ENCODE data around the gene MDH1.

The MDH1 gene

DNA sequence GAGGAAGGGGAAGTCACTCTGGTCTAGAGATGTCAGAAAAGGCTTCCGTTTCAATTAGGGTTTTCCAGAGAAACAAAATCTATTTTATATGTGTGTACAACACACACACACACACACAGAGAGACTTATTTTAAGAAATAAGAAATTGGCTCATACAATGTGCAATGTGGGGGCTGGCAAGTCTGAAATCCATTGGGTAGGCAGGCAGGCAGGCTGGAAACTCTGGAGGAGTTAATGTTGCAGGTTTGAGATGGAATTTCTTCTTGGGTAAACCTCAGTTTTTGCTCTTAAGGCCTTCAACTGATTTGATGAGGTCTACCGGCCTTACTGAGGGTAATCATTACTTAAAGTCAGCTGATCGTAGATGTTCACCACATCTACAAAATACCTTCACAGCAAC, 62.6 kb downstream of the MDH1 start:
- TF ChIP-seq FOXM1 (IDR thresholded peaks at IDR 0.05; ENCODE audit: borderline replicate concordance, low read depth) (no peak), RAD21 (IDR thresholded peaks at IDR 0.05; ENCODE audit: low read depth) (no peak), EP300 (IDR thresholded peaks at IDR 0.05; ENCODE audit: borderline replicate concordance) (no peak), CREB1 (IDR thresholded peaks at IDR 0.05; ENCODE audit: low read depth) (no peak), TCF12 (IDR thresholded peaks at IDR 0.05; ENCODE audit: low read depth) (no peak), CEBPB (IDR thresholded peaks at IDR 0.05) (no peak), TEAD4 (IDR thresholded peaks at IDR 0.05) (no peak), NFIC (IDR thresholded peaks at IDR 0.05) (no peak), YY1 (IDR thresholded peaks at IDR 0.05; ENCODE audit: low read depth) (no peak), ZBTB7A (IDR thresholded peaks at IDR 0.05; ENCODE audit: low read depth) (no peak), TAF1 (IDR thresholded peaks at IDR 0.05; ENCODE audit: low read depth) (no peak), EGR1 (IDR thresholded peaks at IDR 0.05) (no peak)
- TF ChIP-seq, protein P1, sequence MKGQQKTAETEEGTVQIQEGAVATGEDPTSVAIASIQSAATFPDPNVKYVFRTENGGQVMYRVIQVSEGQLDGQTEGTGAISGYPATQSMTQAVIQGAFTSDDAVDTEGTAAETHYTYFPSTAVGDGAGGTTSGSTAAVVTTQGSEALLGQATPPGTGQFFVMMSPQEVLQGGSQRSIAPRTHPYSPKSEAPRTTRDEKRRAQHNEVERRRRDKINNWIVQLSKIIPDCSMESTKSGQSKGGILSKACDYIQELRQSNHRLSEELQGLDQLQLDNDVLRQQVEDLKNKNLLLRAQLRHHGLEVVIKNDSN (IDR thresholded peaks at IDR 0.05): no peak
- TF ChIP-seq, protein P2, sequence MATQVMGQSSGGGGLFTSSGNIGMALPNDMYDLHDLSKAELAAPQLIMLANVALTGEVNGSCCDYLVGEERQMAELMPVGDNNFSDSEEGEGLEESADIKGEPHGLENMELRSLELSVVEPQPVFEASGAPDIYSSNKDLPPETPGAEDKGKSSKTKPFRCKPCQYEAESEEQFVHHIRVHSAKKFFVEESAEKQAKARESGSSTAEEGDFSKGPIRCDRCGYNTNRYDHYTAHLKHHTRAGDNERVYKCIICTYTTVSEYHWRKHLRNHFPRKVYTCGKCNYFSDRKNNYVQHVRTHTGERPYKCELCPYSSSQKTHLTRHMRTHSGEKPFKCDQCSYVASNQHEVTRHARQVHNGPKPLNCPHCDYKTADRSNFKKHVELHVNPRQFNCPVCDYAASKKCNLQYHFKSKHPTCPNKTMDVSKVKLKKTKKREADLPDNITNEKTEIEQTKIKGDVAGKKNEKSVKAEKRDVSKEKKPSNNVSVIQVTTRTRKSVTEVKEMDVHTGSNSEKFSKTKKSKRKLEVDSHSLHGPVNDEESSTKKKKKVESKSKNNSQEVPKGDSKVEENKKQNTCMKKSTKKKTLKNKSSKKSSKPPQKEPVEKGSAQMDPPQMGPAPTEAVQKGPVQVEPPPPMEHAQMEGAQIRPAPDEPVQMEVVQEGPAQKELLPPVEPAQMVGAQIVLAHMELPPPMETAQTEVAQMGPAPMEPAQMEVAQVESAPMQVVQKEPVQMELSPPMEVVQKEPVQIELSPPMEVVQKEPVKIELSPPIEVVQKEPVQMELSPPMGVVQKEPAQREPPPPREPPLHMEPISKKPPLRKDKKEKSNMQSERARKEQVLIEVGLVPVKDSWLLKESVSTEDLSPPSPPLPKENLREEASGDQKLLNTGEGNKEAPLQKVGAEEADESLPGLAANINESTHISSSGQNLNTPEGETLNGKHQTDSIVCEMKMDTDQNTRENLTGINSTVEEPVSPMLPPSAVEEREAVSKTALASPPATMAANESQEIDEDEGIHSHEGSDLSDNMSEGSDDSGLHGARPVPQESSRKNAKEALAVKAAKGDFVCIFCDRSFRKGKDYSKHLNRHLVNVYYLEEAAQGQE (IDR thresholded peaks at IDR 0.05; ENCODE audit: low read depth): no peak
- TF ChIP-seq, protein P3, sequence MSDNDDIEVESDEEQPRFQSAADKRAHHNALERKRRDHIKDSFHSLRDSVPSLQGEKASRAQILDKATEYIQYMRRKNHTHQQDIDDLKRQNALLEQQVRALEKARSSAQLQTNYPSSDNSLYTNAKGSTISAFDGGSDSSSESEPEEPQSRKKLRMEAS (IDR thresholded peaks at IDR 0.05): no peak

DNA sequence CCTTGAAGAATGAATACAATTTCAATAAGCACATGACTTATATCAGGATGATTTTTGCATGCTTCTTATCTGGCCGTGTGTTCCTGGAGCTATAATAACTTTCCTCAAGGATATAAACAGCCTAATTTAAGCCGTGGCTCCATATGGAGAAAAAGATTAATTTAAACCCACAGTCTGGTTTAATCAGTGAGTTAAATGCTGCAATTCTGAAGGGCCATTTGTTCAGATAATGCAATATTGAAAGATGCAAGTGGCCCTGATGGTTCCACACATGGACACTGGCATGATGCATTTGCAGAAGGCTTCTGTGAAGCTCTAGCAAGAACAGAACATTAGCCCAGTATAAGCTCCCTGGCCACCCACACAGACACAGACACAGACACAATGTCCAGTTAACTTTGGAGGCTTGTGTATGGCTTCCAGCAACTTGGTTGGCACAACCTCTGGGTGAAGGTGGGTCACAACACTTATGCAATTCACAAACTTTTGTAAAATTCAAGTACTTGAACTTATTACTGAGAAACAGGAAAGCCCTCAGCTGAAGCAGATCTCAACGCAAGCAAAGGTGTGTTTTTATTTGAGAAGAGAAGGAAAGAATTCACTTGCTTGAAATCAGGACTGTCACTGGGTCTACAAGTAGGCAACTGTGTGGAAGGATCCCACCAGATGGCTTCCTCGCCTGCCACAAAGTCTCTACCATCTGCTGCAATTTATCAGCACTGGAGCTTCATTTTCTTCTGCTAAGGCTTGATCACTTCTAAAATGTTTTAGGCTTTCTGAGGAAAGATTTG, 63.3 kb downstream of the MDH1 start:
- no peak for TF ChIP-seq ZBTB7A (IDR thresholded peaks at IDR 0.05; ENCODE audit: low read depth)
- TF ChIP-seq, protein P3 (IDR thresholded peaks at IDR 0.05): no peak
- no peak for TF ChIP-seq RAD21 (IDR thresholded peaks at IDR 0.05; ENCODE audit: low read depth)

DNA sequence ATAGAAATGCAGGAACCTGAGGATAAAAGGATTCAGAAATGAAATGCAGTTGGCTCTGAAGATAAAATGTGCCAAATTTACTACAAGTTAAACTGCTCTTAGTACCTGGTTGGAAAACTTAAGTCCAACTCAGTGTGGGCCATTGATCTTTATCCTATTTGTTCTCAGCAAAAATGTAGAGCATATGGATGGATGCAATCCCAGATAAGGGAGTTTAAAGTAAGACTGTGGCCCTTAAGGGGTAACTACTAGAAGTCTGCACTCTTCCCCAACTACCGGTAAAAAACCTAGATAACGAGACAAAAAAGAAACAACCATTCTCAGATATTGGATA, 63.9 kb downstream of the MDH1 start:
- TF ChIP-seq FOXM1 (IDR thresholded peaks at IDR 0.05; ENCODE audit: borderline replicate concordance, low read depth) (no peak), CEBPB (IDR thresholded peaks at IDR 0.05) (no peak), TAF1 (IDR thresholded peaks at IDR 0.05; ENCODE audit: low read depth) (no peak)

DNA sequence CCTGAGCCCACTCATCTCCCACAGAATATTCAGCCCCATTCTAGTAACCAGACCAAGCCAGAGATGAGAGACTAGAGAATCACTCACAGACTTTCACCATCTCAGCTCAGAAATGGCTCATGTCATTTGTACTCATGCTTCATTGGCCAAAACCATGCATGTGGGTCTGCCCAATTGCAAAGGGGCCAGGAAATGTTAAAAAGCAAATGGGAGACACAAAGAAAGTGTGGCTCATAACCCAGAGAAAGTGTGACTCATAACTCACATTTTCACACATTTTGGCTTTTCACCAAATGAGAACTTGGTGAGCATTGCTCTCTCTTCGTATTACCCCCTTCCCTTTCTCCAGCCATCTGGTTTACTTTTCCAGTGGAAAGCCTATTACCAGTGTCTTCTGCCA, 66.2 kb downstream of the MDH1 start:
- no peak for TF ChIP-seq RAD21 (IDR thresholded peaks at IDR 0.05; ENCODE audit: low read depth)
- no peak for TF ChIP-seq NFIC (IDR thresholded peaks at IDR 0.05)
- TF ChIP-seq YY1 (IDR thresholded peaks at IDR 0.05; ENCODE audit: low read depth): no peak
- TF ChIP-seq TEAD4 (IDR thresholded peaks at IDR 0.05): no peak
- TF ChIP-seq, protein P2 (IDR thresholded peaks at IDR 0.05; ENCODE audit: low read depth): no peak
- TF ChIP-seq EGR1 (IDR thresholded peaks at IDR 0.05): no peak
- TF ChIP-seq, protein P1 (IDR thresholded peaks at IDR 0.05): no peak
- no peak for TF ChIP-seq TCF12 (IDR thresholded peaks at IDR 0.05; ENCODE audit: low read depth)
- TF ChIP-seq EP300 (IDR thresholded peaks at IDR 0.05; ENCODE audit: borderline replicate concordance): no peak
- TF ChIP-seq, protein P3 (IDR thresholded peaks at IDR 0.05): no peak
- no peak for TF ChIP-seq CEBPB (IDR thresholded peaks at IDR 0.05)
- TF ChIP-seq TAF1 (IDR thresholded peaks at IDR 0.05; ENCODE audit: low read depth): no peak
- no peak for TF ChIP-seq FOXM1 (IDR thresholded peaks at IDR 0.05; ENCODE audit: borderline replicate concordance, low read depth)
- TF ChIP-seq ZBTB7A (IDR thresholded peaks at IDR 0.05; ENCODE audit: low read depth): no peak
- TF ChIP-seq CREB1 (IDR thresholded peaks at IDR 0.05; ENCODE audit: low read depth): no peak
